Measurements from ENCODE around the gene GFAP. TPM values are rescaled to one million over a fixed set of nuclear protein-coding genes. Genes with fewer than 3 reads are reported as not detected.

Gene GFAP
- total and polyA plus RNA-seq, 4 experiments from 2014 or later, result 0.16 TPM; not detected in 3

DNA sequence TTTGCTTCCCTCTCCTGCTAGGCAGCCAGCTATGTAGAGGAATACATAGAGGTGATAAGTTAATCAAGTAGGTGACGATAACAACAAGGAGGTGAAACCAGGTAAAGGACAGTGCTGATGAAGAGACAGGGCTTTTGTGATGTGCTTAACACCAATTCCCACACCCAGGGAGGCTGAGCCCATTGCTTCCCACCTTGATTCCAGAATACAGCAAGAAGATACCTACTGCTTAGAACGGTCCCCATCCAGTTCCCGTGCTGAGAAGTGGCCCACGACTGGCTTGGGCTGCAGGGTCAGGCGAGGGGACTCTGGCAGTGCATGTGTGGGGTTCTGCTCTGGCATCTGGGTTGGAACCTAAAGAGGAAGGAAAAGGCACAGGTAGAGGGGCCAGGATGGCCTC, 16.1 kb upstream of the GFAP start:
- Histone ChIP-seq H3K27ac (ENCODE audit: low read depth, low read length) (no peak overlapping the region), H3K4me3 (ENCODE audit: low read length in 2 of 2) (no peak overlapping the region), H3K27me3 (ENCODE audit: insufficient read depth, low read length) (no peaks in the 10 kb centered on the region), H3K9me3 (ENCODE audit: control insufficient read depth in 1 of 2, low read length in 2 of 2) (no peaks in the 10 kb centered on the region), H3K4me1 (ENCODE audit: insufficient read depth, low read length) (no peaks in the 10 kb centered on the region), H3K36me3 (ENCODE audit: insufficient read depth, low read length) (no peaks in the 10 kb centered on the region)
- no peaks in the 10 kb centered on the region for H3K27me3 Mint-ChIP-seq
- H3K9me3 Mint-ChIP-seq, result no peaks in the 10 kb centered on the region
- no peak overlapping the region for H3K27ac Mint-ChIP-seq
- no peaks in the 10 kb centered on the region for H3K4me1 Mint-ChIP-seq
- DNase-seq, result no peak
- H3K36me3 Mint-ChIP-seq, result no peaks in the 10 kb centered on the region
- ChIA-PET CTCF (ENCODE audit: partially characterized antibody) (interaction anchor here (1.0 to 1.5 kb wide), 2 partner anchors 11 to 91 kb away, joined by 3 to 4 read pairs; no protein-coding TSS in a partner anchor), POLR2A (ENCODE audit: partially characterized antibody) (no interaction called here)
- intact Hi-C loops (cut with micrococcal nuclease), result no loop called here
- H3K4me3 Mint-ChIP-seq, result no peak overlapping the region

GRCh38 chr17:44930667-44931066, 15.4 kb upstream of the GFAP start:
- Histone ChIP-seq H3K4me3 (ENCODE audit: low read length in 2 of 2) (no peak overlapping the region), H3K36me3 (ENCODE audit: insufficient read depth, low read length) (no peaks in the 10 kb centered on the region), H3K27ac (ENCODE audit: low read depth, low read length) (no peak overlapping the region), H3K27me3 (ENCODE audit: insufficient read depth, low read length) (no peaks in the 10 kb centered on the region), H3K9me3 (ENCODE audit: control insufficient read depth in 1 of 2, low read length in 2 of 2) (no peaks in the 10 kb centered on the region), H3K4me1 (ENCODE audit: insufficient read depth, low read length) (no peaks in the 10 kb centered on the region)
- Mint-ChIP-seq H3K36me3 (no peaks in the 10 kb centered on the region), H3K27ac (no peak overlapping the region), H3K4me3 (no peak overlapping the region), H3K9me3 (no peaks in the 10 kb centered on the region), H3K4me1 (no peaks in the 10 kb centered on the region), H3K27me3 (no peaks in the 10 kb centered on the region)
- intact Hi-C loops (cut with micrococcal nuclease), result no loop called here
- DNase-seq, result no peak
- ChIA-PET CTCF (ENCODE audit: partially characterized antibody) (interaction anchor here (1.0 kb wide), 1 partner anchor 92 kb away, joined by 3 read pairs; no protein-coding TSS in a partner anchor), POLR2A (ENCODE audit: partially characterized antibody) (no interaction called here)

DNA sequence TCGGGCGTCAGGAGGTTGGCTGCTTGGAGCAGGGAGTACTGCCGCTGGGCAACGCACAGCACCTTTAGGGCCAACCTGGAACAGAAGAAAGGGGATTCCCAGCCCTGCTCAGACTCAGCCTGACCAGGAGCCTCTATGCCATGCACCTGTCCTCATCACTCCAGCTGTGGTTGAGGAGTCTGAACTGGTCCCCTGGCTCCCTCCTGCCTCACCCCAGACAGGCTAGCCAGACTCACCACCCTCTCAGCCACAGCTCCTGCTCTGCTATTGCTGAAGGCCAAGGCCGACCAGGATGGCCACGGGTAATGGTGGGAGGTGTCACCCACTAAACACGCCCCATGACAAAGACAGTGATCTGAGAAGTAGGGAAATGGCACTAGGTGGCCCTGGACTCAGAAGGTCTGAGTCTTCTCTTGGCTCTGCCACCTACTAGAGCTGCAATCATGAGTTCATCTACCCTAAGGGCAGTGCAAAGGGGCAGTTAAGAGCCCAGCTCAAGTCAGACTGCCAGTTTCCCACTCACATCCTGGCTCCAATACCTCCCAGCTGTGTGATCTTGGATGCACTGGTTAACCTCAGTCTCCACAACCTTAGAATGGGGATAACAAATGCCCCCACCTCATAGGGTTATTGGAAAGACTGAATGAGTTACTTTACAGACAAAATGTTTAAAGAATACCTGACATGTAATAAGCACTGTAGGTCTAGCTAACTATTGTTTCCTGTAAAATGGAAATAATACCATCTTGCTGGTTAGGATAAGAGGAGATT, 13.8 kb upstream of the GFAP start:
- Mint-ChIP-seq H3K9me3 (no peaks in the 10 kb centered on the region), H3K4me3 (no peak overlapping the region), H3K36me3 (no peaks in the 10 kb centered on the region), H3K27me3 (no peaks in the 10 kb centered on the region), H3K27ac (no peak overlapping the region), H3K4me1 (no peaks in the 10 kb centered on the region)
- H3K36me3 ChIP-seq (ENCODE audit: insufficient read depth, low read length), result no peaks in the 10 kb centered on the region
- no peak for DNase-seq
- H3K27me3 ChIP-seq (ENCODE audit: insufficient read depth, low read length), result no peaks in the 10 kb centered on the region
- H3K4me1 ChIP-seq (ENCODE audit: insufficient read depth, low read length), result no peaks in the 10 kb centered on the region
- POLR2A ChIA-PET (ENCODE audit: partially characterized antibody), result no interaction called here
- H3K27ac ChIP-seq (ENCODE audit: low read depth, low read length), result no peak overlapping the region
- H3K9me3 ChIP-seq (ENCODE audit: control insufficient read depth in 1 of 2, low read length in 2 of 2), result no peaks in the 10 kb centered on the region
- intact Hi-C loops (cut with micrococcal nuclease), result no loop called here
- H3K4me3 ChIP-seq (ENCODE audit: low read length in 2 of 2), result no peak overlapping the region
- CTCF ChIA-PET (ENCODE audit: partially characterized antibody), result no interaction called here

DNA sequence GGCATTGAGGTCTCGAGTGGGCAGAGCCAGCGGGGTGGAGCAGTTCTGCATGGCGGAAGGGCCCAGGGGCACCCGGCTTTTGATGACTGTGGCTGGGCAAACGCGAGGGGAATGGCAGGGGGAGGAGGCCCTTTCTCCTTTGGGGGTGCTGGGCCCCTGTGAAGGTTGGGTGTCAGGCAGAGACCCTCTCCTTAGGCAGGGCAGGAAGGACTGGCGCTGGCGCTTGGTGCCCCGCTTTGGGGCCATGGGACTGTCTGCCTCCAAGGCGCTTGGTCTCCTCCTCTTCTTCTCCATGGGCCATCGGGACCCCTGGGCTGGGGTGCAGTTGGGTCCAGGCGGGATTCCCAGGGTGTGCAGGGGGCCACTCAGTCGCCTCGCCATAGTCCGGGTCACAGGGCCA, 12.8 kb upstream of the GFAP start:
- Mint-ChIP-seq H3K27me3 (no peaks in the 10 kb centered on the region), H3K4me1 (no peaks in the 10 kb centered on the region), H3K4me3 (no peak overlapping the region), H3K27ac (peak overlapping the region in 2 of 7 donors; percentile 22 to 63), H3K9me3 (no peaks in the 10 kb centered on the region), H3K36me3 (no peaks in the 10 kb centered on the region)
- H3K4me1 ChIP-seq (ENCODE audit: insufficient read depth, low read length), result no peaks in the 10 kb centered on the region
- no peaks in the 10 kb centered on the region for H3K9me3 ChIP-seq (ENCODE audit: control insufficient read depth in 1 of 2, low read length in 2 of 2)
- ChIA-PET CTCF (ENCODE audit: partially characterized antibody) (interaction anchor here (1.9 kb wide), 1 partner anchor 171 kb away, joined by 6 read pairs; no protein-coding TSS in a partner anchor), POLR2A (ENCODE audit: partially characterized antibody) (no interaction called here)
- intact Hi-C loops (cut with micrococcal nuclease), result no loop called here
- H3K27me3 ChIP-seq (ENCODE audit: insufficient read depth, low read length), result no peaks in the 10 kb centered on the region
- no peak for DNase-seq
- no peaks in the 10 kb centered on the region for H3K36me3 ChIP-seq (ENCODE audit: insufficient read depth, low read length)
- H3K27ac ChIP-seq (ENCODE audit: low read depth, low read length), result no peak overlapping the region
- H3K4me3 ChIP-seq (ENCODE audit: low read length in 2 of 2), result no peak overlapping the region

DNA sequence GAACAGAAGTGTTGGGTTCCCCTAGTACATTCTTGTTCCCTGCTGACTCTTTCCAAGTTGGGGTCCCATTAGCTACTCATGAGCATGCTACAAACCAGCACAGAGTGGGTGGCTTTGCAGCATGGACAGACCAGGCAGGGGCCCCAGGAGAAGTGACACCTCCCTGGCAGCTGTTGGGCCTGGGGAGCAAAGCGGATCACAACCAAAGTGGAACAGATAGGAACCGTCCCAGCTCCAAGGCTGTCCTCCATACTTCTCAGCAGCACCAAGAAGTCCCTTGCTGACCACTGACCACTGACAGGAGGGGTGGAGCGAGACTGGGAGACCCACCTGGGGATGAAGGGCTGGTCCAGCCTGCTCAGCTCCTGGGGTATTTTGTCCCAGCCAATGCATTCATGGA, 12.4 kb upstream of the GFAP start:
- H3K27me3 Mint-ChIP-seq, result no peaks in the 10 kb centered on the region
- CTCF ChIA-PET (ENCODE audit: partially characterized antibody), result interaction anchor here (1.2 to 1.9 kb wide), 2 partner anchors 95 to 172 kb away, joined by 3 to 6 read pairs; no protein-coding TSS in a partner anchor
- POLR2A ChIA-PET (ENCODE audit: partially characterized antibody), result no interaction called here
- intact Hi-C loops (cut with micrococcal nuclease), result no loop called here
- no peak overlapping the region for H3K4me3 Mint-ChIP-seq
- Histone ChIP-seq H3K36me3 (ENCODE audit: insufficient read depth, low read length) (no peaks in the 10 kb centered on the region), H3K4me1 (ENCODE audit: insufficient read depth, low read length) (no peaks in the 10 kb centered on the region), H3K4me3 (ENCODE audit: low read length in 2 of 2) (no peak overlapping the region), H3K9me3 (ENCODE audit: control insufficient read depth in 1 of 2, low read length in 2 of 2) (no peaks in the 10 kb centered on the region), H3K27me3 (ENCODE audit: insufficient read depth, low read length) (no peaks in the 10 kb centered on the region), H3K27ac (ENCODE audit: low read depth, low read length) (no peak overlapping the region)
- no peak overlapping the region for H3K27ac Mint-ChIP-seq
- H3K36me3 Mint-ChIP-seq, result no peaks in the 10 kb centered on the region
- no peaks in the 10 kb centered on the region for H3K9me3 Mint-ChIP-seq
- no peaks in the 10 kb centered on the region for H3K4me1 Mint-ChIP-seq
- no peak for DNase-seq

DNA sequence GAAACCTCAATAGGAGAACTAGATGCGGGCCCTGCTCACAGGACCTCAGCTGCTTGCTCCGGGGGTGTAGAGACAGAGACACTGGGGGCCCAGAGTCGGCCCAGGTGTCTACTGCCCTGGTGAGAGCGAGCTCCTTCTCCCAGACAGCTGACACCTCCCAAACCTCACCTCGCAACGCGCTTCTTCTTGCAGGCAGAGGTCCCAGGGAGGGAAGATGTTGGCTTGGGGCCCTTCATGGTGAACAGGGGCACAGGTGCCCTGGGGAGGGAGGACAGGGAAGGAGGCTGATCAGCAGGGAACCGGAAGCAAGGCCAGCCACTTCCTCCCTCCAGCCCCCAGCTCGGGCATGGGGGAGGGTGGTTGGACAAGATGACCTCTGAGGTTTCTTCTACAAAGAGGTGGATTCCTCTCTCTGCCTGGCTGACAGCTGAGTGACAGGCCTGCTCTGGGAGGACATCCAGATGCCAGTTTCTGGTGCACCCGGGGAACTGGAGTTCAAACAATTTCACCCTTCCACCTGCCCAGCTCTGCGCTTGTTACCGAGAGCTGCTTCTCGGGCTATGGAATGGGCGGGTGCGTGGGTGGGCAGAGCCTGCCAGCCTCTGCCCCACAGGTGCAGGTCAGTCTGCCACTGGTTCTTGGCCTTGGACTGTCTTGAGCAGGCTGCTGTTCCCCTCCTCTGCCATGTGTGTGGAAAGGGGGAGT, 11.7 kb upstream of the GFAP start:
- Mint-ChIP-seq H3K9me3 (no peaks in the 10 kb centered on the region), H3K4me3 (no peak overlapping the region), H3K27me3 (peaks cover 0 to 1% of the 10 kb centered on the region in 2 donors), H3K36me3 (no peaks in the 10 kb centered on the region), H3K27ac (no peak overlapping the region), H3K4me1 (no peaks in the 10 kb centered on the region)
- DNase-seq, result no peak
- Histone ChIP-seq H3K4me3 (ENCODE audit: low read length in 2 of 2) (no peak overlapping the region), H3K4me1 (ENCODE audit: insufficient read depth, low read length) (no peaks in the 10 kb centered on the region), H3K9me3 (ENCODE audit: control insufficient read depth in 1 of 2, low read length in 2 of 2) (no peaks in the 10 kb centered on the region), H3K27me3 (ENCODE audit: insufficient read depth, low read length) (no peaks in the 10 kb centered on the region), H3K36me3 (ENCODE audit: insufficient read depth, low read length) (no peaks in the 10 kb centered on the region), H3K27ac (ENCODE audit: low read depth, low read length) (no peak overlapping the region)
- CTCF ChIA-PET (ENCODE audit: partially characterized antibody), result interaction anchor here (1.1 to 1.9 kb wide), 4 partner anchors 60 to 208 kb away, joined by 3 to 6 read pairs (median 4); partner anchors contain the start of gene ACBD4
- intact Hi-C loops (cut with micrococcal nuclease), result no loop called here
- POLR2A ChIA-PET (ENCODE audit: partially characterized antibody), result no interaction called here
